Measurements from ENCODE around the gene CFAP206.

DNA sequence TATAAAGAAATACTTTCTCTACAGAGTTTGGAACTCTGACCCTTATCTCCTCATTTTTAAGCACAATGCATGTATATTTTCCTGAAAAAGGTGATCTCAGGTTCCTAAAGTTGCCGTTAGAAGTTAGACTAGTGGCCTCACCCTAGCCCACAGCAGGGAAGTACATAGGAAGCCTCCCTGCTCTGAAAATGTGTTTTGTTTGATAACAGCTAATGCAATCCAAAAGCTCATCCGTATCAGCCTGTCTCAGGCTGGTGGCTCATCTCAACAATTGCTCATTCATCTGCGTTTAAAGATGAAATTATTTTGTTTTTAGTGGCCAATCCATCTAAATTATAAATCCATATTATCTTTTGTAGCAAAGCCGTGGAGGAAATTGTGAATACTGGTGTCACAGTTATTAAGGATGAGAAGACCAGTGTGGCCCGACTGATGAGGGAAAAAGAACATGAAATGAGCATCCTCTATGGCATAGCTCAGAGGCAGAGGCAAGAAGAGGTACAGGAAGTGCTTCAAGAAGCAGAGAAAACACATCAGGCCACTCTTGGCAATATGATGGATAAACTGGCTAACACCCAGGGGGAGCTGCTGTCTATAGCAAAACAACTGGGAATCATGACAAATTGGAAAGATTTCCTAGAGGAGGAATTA lies 43.0 kb upstream of the CFAP206 start:
- TF ChIP-seq POLR2A (IDR thresholded peaks at IDR 0.05) (no peak), POLR2AphosphoS5 (IDR thresholded peaks at IDR 0.05; ENCODE audit: insufficient read depth in 1 of 2, low read depth in 1 of 2) (no peak)
- TF ChIP-seq, protein P1, sequence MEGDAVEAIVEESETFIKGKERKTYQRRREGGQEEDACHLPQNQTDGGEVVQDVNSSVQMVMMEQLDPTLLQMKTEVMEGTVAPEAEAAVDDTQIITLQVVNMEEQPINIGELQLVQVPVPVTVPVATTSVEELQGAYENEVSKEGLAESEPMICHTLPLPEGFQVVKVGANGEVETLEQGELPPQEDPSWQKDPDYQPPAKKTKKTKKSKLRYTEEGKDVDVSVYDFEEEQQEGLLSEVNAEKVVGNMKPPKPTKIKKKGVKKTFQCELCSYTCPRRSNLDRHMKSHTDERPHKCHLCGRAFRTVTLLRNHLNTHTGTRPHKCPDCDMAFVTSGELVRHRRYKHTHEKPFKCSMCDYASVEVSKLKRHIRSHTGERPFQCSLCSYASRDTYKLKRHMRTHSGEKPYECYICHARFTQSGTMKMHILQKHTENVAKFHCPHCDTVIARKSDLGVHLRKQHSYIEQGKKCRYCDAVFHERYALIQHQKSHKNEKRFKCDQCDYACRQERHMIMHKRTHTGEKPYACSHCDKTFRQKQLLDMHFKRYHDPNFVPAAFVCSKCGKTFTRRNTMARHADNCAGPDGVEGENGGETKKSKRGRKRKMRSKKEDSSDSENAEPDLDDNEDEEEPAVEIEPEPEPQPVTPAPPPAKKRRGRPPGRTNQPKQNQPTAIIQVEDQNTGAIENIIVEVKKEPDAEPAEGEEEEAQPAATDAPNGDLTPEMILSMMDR (IDR thresholded peaks at IDR 0.05): no peak

Data from vagina (tissue), 2 donors.